HCT116 (cell line): ENCODE measurements around the gene GATM.

Experiments
- CBX3 ChIP-seq: IDR thresholded peaks from 2 replicates; pipeline ENCODE4 v1.6.1; 2012; ENCODE audit warnings: low read depth
- EGR1 ChIP-seq: IDR thresholded peaks from 2 replicates; pipeline ENCODE4 v1.6.1; 2012; ENCODE audit warnings: low read depth
- EZH2phosphoT487 ChIP-seq: fragments of 200-600 bp; IDR thresholded peaks from 2 replicates; pipeline ENCODE4 v1.6.1; 2018; ENCODE audit warnings: antibody characterized with exemption, borderline replicate concordance
- POLR2A ChIP-seq: IDR thresholded peaks from 2 replicates; pipeline ENCODE4 v1.7.0; 2011; ENCODE audit warnings: borderline replicate concordance; ENCODE audit not compliant: insufficient read depth, insufficient read length; ENCODE audit errors: extremely low read depth
- POLR2AphosphoS5 ChIP-seq: IDR thresholded peaks from 2 replicates; pipeline ENCODE4 v1.6.1; 2011; ENCODE audit warnings: mild to moderate bottlenecking, low read depth, low read length, moderate library complexity
- RAD21 ChIP-seq: IDR thresholded peaks from 2 replicates; pipeline ENCODE4 v1.6.1; 2012; ENCODE audit warnings: low read depth, mild to moderate bottlenecking
- TF ChIP-seq, protein P1 (sequence below), 3 experiments: fragments of 200-600 bp in 1 of 3; sonication (generic) in 1 of 3; IDR thresholded peaks in 2 of 3; conservative IDR thresholded peaks in 1 of 3; 2 replicates each; pipeline ENCODE4 v1.5.1; 2012 to 2017; ENCODE audit warnings: low read depth in 2 of 3, low read length in 2 of 3, antibody characterized with exemption in 1 of 3, borderline replicate concordance in 1 of 3, control low read depth in 1 of 3, mild to moderate bottlenecking in 1 of 3, mixed read lengths in 1 of 3, mixed run types in 1 of 3, moderate library complexity in 1 of 3; ENCODE audit not compliant: insufficient read depth in 1 of 3
- TF ChIP-seq, protein P2 (sequence below): IDR thresholded peaks from 2 replicates; pipeline ENCODE4 v1.6.1; 2012; ENCODE audit warnings: low read depth
- TF ChIP-seq, protein P3 (sequence below): IDR thresholded peaks from 2 replicates; pipeline ENCODE4 v1.6.1; 2012

DNA sequence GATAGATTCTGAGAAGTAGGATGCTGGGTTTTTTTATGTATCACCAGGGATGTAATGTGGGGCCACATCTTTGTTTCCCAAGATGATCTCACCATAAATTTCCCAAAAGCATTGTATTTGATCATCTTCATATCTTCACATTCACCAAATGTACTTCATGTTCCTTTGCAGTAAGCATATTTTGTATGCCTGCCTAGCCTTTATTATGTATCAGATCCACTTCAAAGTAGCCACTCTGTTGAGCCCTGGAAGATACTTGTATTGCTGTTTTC lies 14.2 kb upstream of the GATM start:
- TF ChIP-seq, protein P1, sequence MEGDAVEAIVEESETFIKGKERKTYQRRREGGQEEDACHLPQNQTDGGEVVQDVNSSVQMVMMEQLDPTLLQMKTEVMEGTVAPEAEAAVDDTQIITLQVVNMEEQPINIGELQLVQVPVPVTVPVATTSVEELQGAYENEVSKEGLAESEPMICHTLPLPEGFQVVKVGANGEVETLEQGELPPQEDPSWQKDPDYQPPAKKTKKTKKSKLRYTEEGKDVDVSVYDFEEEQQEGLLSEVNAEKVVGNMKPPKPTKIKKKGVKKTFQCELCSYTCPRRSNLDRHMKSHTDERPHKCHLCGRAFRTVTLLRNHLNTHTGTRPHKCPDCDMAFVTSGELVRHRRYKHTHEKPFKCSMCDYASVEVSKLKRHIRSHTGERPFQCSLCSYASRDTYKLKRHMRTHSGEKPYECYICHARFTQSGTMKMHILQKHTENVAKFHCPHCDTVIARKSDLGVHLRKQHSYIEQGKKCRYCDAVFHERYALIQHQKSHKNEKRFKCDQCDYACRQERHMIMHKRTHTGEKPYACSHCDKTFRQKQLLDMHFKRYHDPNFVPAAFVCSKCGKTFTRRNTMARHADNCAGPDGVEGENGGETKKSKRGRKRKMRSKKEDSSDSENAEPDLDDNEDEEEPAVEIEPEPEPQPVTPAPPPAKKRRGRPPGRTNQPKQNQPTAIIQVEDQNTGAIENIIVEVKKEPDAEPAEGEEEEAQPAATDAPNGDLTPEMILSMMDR (IDR thresholded peaks at IDR 0.05 in 2 of 3, conservative IDR thresholded peaks at IDR 0.05 in 1 of 3; ENCODE audit: borderline replicate concordance in 1 of 3, insufficient read depth in 1 of 3, low read depth in 2 of 3, low read length in 2 of 3), result no peak
- TF ChIP-seq POLR2AphosphoS5 (no peak), EGR1 (no peak), EZH2phosphoT487 (no peak), POLR2A (no peak), RAD21 (no peak), CBX3 (no peak)
- TF ChIP-seq, protein P2, sequence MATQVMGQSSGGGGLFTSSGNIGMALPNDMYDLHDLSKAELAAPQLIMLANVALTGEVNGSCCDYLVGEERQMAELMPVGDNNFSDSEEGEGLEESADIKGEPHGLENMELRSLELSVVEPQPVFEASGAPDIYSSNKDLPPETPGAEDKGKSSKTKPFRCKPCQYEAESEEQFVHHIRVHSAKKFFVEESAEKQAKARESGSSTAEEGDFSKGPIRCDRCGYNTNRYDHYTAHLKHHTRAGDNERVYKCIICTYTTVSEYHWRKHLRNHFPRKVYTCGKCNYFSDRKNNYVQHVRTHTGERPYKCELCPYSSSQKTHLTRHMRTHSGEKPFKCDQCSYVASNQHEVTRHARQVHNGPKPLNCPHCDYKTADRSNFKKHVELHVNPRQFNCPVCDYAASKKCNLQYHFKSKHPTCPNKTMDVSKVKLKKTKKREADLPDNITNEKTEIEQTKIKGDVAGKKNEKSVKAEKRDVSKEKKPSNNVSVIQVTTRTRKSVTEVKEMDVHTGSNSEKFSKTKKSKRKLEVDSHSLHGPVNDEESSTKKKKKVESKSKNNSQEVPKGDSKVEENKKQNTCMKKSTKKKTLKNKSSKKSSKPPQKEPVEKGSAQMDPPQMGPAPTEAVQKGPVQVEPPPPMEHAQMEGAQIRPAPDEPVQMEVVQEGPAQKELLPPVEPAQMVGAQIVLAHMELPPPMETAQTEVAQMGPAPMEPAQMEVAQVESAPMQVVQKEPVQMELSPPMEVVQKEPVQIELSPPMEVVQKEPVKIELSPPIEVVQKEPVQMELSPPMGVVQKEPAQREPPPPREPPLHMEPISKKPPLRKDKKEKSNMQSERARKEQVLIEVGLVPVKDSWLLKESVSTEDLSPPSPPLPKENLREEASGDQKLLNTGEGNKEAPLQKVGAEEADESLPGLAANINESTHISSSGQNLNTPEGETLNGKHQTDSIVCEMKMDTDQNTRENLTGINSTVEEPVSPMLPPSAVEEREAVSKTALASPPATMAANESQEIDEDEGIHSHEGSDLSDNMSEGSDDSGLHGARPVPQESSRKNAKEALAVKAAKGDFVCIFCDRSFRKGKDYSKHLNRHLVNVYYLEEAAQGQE, result no peak
- TF ChIP-seq, protein P3, sequence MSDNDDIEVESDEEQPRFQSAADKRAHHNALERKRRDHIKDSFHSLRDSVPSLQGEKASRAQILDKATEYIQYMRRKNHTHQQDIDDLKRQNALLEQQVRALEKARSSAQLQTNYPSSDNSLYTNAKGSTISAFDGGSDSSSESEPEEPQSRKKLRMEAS, result no peak
